ENCODE data around the gene BST2.

Gene BST2

GRCh38 chr19:17419621-17420474 lies 14.4 kb upstream of the BST2 start, which contains the start of gene MVB12A:
Gene MVB12A (plus strand): TSS chr19:17420047. CDS start chr19:17420136, 89 bp downstream.
- peak; percentile 100 for DNase-seq

- DNase-seq = no peak
These were observed 13.8 kb upstream of the BST2 start for GRCh38 chr19:17419154-17419620.

GRCh38 chr19:17418710-17419109 lies 13.3 kb upstream of the BST2 start:
- DNase-seq = no peak

- no peak for DNase-seq
These were observed 9.7 kb upstream of the BST2 start for GRCh38 chr19:17415121-17415520.

- DNase-seq = no peak
These were observed 8.7 kb upstream of the BST2 start for GRCh38 chr19:17414097-17414496.

GRCh38 chr19:17411801-17412200 lies 6.4 kb upstream of the BST2 start:
- no peak for DNase-seq

- DNase-seq = no peak
These were observed 4.6 kb upstream of the BST2 start for GRCh38 chr19:17409990-17410389.

GRCh38 chr19:17406887-17407196 lies 1.4 kb upstream of the BST2 start:
- no peak for DNase-seq

- no peak for DNase-seq
These were observed 836 bp upstream of the BST2 start for GRCh38 chr19:17406046-17406886.

- DNase-seq = no peak
These were observed 695 bp downstream of the BST2 start for GRCh38 chr19:17404621-17405249.

- no peak for DNase-seq
These were observed 1.4 kb downstream of the BST2 start for GRCh38 chr19:17404015-17404414.

GRCh38 chr19:17402982-17403855 lies 2.2 kb downstream of the BST2 start:
- no peak for DNase-seq

GRCh38 chr19:17401628-17402027 lies 3.8 kb downstream of the BST2 start:
- DNase-seq = no peak

GRCh38 chr19:17398902-17399527 lies 6.4 kb downstream of the BST2 start:
- DNase-seq = no peak

GRCh38 chr19:17394891-17395415 lies 10.5 kb downstream of the BST2 start:
- peak; percentile 36 for DNase-seq

GRCh38 chr19:17393914-17394313 lies 11.5 kb downstream of the BST2 start, which contains the start of gene CCDC194:
Gene CCDC194 (minus strand): TSS chr19:17394196. CDS start chr19:17394158, 38 bp downstream.
- no peak for DNase-seq

- no peak for DNase-seq
These were observed 12.4 kb downstream of the BST2 start for GRCh38 chr19:17393002-17393401.

- no peak for DNase-seq
These were observed 13.9 kb downstream of the BST2 start for GRCh38 chr19:17391371-17392151.

GRCh38 chr19:17390665-17391370 lies 14.6 kb downstream of the BST2 start:
- DNase-seq = peak; percentile 91
